Stimulated activated CD4-positive, alpha-beta T cell treated with anti-CD3 and anti-CD28 coated beads, TNF-alpha, amount 100 ng/mL, for 24 hours (primary cell): ENCODE measurements around the gene MRPL49.
"Not testable (repeated sequence)": the region's sequence is repeated elsewhere in the genome, so short reads cannot be mapped to it uniquely, and the experiment has no call there.

ENCODE experiments used
- DNase-seq, 3 experiments: peaks; one replicate each; pipeline ENCODE4 v3.0.0-alpha.2; 2020; ENCODE audit warnings: low read depth in 3 of 3

Gene MRPL49

DNA sequence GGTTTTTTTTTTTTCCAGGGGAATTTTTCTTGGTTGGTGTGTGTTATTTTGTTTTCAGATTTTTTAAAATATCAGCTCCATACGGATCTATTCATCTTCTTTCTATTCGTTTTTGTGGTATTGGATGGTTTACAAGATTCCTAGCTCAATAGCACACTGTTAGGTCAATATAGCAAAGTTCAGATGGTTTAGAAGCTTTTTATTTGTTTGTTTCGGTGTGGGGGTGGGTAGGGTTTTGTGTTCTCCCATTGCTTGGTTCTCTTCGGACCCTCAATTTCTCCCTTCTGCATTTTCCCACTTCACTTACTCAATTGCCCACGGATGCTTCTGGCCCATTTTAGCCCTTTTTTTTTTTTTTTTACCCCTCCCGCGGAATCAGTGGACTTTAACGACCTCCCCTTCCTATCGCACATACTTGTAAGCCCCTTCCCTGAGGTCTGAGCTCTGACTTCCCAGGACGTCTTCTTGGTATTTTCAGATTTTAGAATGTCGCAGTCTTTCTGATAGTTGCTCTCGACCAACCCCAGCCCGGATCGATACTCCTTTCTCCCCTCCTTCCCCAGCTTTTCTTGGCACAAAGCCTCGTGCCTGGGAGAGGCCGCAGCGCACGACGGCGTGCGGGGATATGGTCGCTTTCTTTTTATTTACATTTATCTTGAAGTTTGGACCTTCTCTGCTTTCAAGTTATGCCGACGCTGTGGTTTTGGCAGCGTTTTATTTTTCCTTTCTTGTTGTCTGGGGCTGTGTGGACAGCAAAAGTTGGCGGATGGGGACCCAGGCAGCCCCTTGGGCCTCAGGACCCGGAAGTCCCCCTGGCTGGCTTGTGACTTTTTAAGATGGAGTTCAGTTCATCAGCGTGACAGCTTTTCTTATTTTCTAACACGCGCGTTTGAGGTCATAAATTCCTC, 43.5 kb downstream of the MRPL49 start:
- no peak for DNase-seq

DNA sequence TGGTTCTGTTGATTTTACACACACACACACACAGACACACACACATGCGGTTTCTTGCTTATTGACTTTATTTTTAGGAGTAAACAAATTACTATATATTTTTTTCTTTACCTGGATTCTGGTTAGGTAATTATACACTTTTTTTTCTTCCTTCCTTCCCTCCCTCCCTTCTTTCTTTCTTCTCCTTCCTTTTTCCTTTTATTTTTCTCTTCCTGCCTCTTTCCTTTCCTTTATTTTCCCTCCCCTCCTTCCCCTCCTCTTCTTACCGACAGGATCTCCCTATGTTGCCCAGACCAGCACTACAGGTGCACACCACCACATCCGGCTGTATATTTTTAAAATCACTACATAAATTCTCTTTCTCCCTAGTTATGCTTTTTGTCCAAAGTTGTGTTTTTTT, 44.8 kb downstream of the MRPL49 start:
- no peak for DNase-seq

GRCh38 chr11:65167656-65168055, 45.5 kb downstream of the MRPL49 start:
- DNase-seq = no peak

DNA sequence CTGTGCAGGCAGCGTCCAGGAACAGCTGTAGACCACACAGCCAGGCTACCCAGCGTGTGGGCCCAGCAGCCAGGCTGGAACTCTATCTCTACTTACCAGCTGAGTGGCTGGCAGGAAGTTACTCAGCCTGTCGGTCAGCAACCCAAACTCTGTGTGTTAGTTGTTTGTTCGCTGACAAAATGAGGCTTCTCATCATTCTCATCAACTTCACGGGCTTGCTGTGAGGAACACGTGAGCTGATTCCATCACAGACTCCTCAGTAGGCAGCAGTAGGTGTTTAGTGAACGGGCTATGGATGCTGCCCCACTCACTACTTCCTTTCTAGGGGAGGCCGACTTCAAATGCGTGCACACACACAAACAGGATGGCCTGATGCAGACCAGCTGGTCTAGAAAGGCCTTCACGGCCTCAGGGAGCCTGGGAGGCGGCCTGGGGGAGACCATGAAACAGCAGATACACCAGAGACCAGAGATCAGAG, 47.1 kb downstream of the MRPL49 start:
- no peak for DNase-seq

DNA sequence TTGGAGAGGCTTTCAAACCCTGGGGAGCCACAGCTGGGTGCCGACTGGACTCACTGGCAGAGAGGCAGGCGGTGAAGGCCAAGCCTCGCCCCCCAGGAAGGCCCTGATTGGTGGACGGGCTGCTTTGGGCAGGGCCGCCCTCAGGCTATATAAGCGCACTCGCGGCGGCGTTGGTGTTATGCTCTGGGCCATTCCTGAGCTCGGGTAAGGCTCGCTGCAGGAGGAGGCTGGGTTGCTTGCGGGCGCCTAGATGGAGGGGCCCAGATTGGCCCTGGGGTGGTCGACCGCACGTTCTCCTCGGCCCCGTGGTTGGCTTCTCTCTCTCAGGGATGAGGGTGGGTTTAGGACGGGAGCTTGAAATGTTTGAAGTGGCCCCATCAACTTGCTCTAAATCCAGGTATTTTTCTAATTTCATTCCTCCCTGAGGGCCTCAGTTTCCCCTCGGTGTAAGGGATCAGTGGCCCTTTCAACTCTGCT, 48.0 kb downstream of the MRPL49 start, which contains the start of gene SPDYC:
SPDYC (plus strand) TSS at position 176 of the 477 bp plus-strand sequence. CDS start 1,125 bp downstream, outside the sequence.
- DNase-seq = no peak

- DNase-seq = no peak
Observed at GRCh38 chr11:65172600-65172999, 50.5 kb downstream of the MRPL49 start.

DNA sequence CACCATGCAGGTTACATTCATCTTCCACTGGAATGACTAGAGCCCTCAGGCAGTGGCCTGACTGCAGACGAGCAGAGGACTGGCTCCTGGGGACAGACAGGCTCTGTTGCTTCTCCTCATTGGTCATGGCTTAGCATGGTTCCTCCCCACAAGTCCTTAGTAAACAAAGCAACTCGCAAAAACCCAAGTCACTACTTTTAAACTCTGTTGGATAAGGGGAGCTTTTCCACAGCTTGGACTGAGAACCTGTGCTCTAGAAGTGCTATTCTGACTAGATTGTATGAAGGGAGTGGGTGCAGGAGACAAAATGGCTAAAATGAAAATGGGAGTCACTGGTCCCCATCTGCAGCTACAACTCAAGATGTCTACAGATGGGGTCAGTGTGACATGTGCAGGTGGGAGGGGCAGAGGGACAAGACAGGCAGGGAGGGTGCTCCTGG, 52.5 kb downstream of the MRPL49 start:
- DNase-seq = not testable (repeated sequence)
